Mucosa of gallbladder (tissue), 1 donor: Measurements from ENCODE around the gene TUBB2B. TPM values are rescaled to one million over a fixed set of nuclear protein-coding genes. Genes with fewer than 3 reads are reported as not detected.
A peak's percentile ranks its signal among the peaks of the same experiment; 100 is the strongest.
"Not testable (repeated sequence)": the region's sequence is repeated elsewhere in the genome, so short reads cannot be mapped to it uniquely, and the experiment has no call there.

ENCODE experiments used
- DNase-seq: peaks from one replicate; pipeline ENCODE4 v3.0.0-alpha.2; 2020; ENCODE audit warnings: low spot score
- total RNA-seq: library from RNA; stranded (reverse); gene quantifications from one replicate; pipeline ENCODE4 v1.2.1, GENCODE V29; 2021
- donor health status: DM: no; HTN: no; CAD: no.

TUBB2B gene
- total RNA-seq, 1 donor from 2014 or later = 24.5 TPM

DNA sequence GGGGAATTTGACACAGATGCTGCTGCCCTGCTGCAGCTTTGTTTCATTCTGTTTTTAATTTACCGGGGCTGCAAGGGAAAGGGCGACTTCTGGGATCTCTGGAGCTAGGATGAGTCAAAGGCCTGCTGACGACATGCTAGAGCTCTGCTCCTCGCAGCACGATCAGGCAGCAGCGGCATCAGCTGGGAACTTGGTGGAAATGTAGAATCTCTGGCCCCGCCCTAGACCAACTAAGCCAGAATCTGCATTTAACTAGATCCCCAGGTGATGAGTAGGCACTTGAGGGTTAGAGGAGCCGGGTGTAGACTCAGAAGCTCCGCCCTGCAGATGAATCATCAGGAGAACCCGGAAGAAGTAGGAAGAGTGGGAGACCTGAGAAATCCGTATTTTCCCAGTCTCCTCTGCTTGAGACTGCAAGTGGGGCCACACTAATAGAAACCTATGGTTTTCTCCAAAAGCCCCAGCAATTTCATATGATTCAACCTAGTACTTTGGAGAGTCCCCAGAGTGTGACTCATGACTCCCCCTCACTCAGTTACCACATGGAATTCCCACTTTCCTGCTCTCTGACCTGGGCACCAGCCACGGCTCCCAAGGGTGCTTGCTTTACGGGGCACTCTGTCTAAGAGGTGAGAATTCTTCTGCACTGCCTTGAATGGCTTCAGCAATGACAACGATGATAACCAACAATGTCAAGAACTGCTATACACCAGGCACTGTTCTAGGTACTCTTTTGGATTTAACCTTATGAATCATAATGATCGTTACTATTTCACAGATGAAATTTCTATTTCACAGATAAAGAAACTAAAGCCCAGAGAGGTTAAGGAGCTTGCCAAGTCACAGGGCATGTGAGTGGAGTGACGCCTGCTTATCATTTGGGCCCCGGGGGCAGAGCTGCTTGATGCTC is 18.1 kb downstream of the TUBB2B start:
- peak; percentile 65 for DNase-seq

DNA sequence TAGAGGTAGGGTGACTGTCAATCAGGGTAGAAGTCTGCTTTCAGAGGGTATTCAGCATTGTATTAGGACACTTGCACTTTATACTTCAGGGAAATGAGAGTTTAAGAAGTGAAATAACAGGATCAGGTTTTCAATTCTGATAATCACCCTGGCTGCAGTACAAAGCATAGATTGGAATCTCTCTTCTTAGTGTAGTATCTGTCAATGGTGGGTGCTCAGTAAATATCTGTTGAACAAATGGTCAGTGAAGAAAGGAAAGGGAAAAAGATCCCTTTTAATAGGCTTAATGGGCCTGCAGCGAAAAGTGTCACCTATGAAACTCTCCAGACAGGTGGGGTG is 18.7 kb downstream of the TUBB2B start:
- DNase-seq = no peak

DNA sequence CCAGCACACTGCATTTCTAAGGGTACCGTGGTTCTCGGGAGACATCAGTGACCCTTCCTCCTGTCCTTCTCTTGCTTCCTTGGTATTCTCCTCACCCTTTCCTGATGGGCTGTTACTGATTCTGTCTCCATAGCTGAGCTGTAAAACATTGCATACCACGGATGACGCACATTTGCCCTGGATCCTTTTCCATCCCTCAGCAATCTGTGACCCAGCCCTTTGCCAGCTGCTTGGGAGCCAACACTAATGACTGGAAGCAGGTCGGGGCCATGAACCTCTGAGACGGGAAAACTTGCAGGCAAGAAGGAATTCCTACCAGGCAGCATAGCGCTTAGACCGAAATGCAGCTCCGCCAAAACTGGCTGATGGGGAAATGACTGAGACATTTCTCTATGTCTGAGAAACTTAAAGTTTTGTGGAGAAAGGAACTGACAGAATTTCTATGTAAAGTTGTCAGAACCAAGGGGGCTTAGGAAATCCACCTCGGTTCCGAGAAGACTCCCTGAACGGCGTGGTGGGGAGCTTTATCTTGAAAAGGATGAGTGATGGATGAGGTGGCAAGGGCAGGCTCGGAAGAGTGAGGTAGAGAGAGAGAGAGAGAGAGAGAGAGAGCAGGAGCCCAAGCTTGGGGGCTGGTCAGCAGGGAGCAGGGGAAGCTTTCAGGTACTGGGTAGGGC is 19.2 kb downstream of the TUBB2B start:
- DNase-seq = peak; percentile 47

DNA sequence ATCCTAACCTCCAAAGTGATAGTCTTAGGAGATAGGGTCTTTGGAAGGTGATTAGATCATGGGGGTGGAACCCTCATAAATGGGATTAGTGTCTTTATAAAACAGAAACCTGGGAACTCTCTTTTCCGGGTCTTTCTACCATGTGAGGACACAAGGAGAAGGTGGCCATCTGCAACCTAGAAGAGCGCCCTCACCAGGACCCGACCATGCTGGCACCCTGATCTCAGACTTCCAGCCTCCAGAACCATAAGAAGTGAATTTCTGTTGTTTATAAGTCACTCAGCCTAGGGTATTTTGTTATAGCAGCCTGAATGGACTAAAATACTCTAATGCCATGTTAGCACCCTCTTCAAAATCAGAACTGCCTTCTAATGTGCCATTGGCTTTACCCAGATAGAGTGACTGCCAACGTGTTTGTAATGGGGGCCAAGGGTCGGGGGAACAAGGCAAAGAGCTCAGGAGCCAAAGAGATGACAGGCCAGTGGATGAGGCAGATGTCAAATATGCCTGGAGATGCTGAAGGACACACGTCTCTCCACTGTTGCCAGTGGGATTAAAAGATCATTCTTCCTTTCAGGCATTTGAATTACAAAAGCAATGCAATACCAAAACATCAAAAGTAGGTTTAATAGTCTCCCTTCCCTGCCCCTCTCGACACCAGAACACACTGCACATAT is 21.0 kb downstream of the TUBB2B start:
- no peak for DNase-seq

DNA sequence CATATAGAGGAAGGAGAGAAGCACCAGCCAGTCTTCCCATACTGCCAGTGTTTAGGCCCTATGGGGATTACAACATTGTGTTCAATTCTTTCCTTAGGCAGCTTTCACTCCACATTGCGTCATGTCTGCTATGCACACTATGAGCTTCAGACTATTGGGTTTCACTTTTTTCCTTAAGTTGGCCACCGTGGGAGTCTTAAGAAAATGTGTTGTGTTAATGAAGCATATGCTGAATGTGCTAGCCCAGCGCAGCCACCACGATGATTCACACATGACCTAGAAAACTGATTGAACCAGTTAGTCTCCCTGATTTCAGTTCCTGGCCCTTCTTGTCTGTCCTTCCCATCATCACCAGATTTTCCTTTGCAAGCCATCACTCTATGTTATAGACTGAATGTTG is 21.5 kb downstream of the TUBB2B start:
- no peak for DNase-seq

DNA sequence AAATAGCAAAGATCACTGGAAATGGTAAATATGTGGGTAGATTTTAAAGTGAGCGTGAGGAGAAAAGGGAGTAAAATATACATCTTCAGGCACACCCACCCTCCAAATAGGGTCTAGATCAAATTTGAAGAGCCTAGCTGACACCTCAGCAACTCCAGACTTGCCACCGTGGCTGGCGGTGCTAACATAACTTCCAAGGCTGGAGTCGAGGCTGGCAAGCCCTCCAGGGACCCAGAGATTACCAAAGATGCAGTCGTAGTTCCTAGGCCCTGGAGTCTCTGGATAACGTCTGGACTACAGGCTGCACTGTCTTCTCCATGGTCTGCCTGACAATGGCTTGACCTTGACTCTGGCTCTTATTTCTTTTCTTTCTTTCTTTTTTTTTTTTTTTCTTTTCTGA is 22.5 kb downstream of the TUBB2B start:
- no peak for DNase-seq

DNA sequence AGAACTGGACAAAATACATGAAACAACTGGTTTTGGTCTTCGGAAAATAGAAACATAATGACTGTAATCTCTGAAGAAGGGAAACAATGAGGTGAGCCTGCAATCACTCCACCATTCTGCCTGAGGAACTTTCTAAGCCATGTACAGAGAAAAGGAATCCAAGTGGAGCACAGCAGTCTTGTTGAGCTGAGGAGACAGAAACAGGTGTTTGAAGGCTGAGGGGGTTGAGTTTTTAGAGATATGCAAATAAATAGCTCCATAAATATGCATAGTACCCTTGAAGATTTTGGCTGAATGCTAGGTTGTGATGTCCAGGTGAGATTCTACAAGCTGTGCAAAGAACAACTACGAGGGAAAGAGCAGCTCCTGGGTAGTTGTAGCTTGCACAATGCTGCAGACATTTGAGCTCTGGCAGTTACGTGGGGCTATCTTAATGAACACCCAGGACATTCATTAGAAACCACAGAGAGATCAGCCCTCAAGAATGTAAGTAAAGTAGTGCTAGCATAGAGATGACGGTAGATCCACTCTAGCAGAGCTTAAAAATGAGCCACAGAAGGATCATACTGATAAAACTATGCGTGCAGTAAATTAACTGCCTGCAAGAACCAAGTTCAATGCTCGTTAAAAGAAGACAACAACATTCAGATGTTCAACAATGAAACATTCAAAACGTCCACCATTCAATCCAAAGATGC is 24.3 kb downstream of the TUBB2B start:
- no peak for DNase-seq

DNA sequence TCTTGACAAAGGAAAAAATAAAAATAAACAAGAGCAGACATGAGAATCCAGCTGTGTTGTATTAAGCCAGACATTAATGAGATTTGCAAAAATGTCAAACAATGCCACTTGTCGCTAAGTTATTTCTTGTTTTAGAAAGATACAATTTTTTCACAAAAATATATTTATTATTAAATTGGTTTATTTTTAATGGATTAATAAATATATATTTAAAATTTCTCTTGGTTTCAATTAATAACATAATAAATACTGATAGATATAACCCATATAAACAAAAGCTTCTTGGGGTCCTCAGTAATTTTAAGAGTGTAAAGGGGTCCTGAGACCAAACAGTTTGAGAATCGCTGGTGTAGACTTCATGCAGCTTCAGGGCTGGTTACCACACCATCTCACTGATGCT is 26.1 kb downstream of the TUBB2B start:
- no peak for DNase-seq

DNA sequence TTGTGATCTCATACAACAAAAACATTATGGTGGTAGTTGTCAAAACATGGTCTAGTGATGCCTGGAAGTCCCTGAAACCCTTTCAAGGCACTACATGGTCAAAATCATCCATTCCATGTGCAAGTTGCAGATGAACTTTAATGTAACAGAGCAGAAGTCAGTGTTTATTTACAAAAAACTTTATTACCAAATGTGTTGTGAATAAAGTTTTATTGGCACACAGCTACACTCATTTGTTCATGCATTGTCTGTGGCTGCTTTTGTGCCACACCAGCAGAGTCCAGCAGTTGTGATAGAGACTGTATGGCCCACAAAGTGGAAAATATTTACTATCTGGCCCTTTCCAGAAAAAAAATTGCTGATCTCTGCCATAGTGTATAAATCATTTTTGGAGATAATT is 26.8 kb downstream of the TUBB2B start:
- no peak for DNase-seq

DNA sequence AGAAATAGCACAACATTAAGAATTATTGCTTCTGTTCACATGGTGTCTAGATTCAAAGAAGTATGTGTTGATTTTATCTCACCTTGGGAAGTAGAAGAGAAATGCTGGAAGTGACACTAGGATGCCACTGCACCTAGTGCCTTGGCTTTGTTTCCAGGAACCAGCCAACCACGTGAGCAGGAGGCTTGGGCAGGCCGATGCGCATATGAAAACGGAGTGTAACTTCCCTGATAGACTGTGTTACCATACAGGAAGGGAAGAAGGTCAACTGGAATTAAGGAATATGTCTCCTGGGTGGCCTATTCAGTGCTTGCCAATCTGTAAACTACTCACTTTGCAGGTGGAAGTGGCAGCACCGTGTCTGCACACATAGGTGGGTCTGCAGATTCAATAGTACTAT is 28.1 kb downstream of the TUBB2B start:
- DNase-seq = no peak

DNA sequence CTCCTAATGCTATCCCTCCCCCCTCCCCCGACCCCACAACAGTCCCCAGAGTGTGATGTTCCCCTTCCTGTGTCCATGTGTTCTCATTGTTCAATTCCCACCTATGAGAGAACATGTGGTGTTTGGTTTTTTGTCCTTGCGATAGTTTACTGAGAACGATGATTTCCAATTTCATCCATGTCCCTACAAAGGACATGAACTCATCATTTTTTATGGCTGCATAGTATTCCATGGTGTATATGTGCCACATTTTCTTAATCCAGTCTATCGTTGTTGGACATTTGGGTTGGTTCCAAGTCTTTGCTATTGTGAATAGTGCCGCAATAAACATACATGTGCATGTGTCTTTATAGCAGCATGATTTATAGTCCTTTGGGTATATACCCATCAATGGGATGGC is 29.7 kb downstream of the TUBB2B start:
- not testable (repeated sequence) for DNase-seq

DNA sequence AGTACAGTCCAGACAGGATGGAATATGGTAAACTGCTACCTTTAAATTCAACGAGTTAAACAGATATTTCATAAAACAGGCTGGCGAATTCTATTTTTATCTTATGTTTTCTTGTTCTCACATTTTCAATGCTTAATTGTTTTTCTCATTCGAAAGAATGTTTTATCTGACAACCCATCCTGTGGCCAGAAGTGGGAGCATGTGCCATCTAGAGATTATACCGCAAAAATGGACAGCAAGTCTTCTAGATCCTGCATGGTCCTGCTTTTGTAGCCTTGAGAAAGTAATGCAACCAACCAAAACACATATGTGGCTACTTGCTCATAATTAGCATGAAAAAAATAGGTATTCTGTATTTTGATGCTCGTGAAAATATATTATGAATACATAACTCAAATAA is 30.7 kb downstream of the TUBB2B start:
- DNase-seq = no peak

DNA sequence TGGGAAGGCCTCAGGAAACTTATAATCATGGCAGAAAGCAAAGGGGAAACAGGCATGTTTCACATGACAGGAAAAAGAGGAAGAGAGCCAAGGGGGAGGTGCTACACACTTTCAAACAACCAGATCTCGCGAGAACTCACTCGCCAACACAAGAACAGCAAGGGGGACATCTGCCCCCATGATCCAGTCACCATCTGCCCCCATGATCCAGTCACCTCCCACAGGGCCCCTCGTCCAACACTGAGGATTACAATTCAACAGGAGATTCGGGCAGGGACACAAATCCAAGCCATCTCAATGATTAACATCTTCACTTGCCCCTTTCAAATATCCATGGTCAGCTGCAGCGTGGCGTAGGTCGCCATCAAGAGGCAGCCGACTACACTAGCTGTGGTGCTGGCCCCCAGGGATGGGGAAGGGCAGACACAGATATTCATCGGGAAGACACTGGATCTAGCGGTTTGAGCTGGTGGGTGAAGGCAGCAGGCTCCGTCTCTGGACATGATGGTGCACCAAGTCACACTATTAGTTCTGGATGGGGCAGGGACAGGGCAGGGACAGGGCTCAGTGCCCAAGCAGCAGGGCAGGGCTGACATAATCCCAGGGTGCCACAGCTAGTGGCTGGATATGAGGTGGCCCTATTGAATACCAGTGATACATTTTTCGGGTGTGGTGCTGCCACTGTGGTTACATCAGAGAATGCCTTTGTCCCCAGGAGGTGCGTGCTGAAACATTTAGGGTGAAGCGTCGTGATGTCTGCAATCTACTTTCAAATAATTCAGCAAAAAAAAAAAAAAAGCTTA is 31.6 kb downstream of the TUBB2B start:
- no peak for DNase-seq

DNA sequence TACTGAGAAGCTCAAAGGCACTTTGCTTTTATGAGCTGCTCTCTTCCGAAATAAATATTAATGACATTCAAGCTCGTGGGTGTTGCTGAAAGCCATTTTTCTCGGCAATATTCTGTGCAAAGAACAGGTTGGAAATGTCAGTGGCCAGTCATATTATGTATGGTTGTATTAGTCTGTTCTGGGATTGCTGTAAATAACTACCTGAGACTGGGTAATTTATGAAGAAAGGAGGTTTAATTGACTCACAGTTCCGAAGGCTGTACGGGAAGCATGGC is 32.1 kb downstream of the TUBB2B start:
- DNase-seq = no peak

DNA sequence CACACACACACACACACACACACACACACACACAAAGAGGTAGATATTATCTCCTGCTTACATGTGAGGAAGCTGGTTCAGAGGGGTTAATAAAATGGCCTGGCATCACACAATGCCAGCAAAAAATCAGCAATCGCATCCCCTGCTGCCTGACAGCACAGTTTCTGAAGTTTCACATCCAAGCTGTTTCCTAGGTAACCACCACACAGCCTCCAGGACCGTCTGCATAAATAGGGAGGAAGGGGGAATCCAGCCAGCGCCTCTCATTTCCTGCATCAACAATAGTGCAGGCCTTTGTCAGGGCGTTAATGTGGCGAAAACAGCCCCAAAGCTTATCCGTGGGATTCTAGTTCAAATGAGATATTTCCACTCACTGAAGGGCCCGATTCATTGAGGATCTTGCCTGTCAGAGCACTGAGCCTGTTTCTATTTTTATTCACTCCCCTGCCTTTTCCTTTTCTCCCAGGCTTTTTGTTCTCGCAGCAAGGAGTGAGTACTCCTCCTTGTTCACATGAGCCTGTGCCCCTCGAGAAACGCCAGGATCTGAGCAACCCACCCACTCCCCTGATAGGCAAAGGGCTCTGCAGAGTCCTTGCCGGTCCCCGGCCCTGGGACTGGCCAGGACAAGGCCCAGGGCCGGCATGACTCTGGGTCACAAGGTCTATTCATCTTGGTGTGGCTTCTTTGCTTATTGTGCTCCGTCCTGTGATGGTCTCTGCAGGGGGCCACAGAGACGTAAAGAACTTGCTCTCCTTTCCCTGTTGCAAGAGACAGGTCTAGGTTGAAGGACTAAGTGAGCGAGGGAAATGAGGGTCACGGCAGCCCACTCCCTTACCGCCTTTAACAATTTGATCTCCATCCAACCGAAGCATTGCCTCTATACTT is 32.7 kb downstream of the TUBB2B start:
- DNase-seq = no peak

DNA sequence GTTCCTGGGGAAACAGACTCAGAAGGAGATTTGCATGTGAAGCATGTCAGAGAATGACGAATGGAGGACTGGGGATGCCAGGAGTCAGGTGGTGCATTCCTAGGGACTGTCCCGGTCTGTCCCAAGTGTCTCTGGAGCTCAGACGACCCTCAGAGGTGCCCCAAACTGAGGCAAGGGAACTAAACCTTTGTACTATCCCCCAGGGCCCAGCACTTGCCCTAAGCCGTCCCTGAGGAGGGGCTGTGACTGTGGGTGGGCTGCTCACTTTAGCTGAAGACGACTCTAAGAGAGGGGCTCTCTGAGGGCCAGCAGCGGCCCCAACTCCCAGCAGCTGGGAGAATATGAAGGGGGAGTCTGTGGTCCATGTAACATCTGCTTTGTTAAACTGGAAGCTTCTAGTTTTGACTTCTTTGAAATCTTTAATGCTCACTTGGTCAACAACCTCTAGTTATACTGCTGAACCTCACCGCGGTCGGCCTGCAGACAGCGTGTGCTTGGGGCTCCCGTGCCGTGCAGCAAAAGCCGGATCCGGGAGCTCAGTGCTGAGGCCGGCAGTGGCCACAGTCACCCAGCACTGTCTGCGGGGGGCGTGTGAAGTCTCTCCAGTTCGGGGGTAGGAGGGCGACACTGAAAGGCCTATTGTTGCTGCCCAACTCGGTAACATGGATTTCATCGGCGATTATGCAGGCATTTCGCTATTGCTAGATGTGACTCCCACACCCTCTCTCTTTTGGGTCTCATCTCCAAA is 34.2 kb downstream of the TUBB2B start:
- no peak for DNase-seq

DNA sequence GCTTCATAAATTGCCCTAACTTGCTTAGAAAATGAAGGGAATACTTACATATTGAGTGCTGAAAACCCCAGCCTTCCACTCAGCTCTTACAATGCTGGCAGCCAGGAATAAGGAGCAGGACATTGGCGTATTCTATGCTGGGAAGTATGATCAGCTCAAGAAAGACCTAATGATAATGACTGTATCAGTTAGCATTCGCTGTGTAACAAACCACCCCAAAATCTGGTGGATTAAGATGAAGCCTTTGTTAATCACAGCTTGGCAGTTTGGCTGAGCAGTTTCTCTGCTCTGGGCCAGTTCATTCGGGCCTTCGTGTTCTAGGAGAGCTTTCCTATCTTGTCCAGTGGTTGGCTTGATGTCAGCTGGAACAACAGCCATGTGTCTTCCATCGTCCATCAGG is 36.7 kb downstream of the TUBB2B start:
- no peak for DNase-seq

DNA sequence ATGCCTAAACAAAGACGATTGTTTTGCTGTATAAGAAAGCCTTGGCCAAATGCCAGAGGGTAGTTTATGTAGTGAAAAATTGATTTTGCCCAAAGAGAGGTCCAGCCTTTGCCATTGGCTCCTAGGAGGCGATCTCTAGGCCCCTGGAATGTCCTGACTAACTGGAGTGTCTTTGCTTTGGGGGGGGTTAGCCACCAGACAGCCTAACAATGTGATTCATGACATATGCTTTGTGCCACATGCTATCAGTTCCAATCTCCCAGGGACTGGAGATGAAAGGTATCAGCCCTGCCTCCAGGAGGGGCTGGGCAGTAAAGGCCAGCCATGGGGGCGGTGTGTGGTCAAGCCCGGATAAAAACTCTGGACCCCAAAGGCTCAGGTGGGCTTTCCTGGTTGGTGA is 37.4 kb downstream of the TUBB2B start:
- no peak for DNase-seq

DNA sequence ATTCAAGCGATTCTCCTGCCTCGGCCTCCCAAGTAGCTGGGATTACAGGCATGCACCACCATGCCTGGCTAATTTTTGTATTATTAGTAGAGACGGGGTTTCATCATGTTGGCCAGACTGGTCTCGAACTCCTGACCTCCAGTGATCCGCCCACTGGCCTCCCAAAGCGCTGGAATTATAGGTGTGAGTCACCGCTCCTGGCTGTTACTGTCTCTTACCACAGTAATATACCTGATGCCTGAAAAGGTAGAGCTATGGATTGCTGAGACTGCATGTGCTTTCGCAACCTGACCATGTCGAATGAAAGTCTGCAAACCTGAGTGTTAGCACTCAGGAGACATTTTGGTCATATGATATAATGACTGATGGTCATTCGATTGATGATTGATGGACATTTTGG is 38.3 kb downstream of the TUBB2B start:
- not testable (repeated sequence) for DNase-seq

DNA sequence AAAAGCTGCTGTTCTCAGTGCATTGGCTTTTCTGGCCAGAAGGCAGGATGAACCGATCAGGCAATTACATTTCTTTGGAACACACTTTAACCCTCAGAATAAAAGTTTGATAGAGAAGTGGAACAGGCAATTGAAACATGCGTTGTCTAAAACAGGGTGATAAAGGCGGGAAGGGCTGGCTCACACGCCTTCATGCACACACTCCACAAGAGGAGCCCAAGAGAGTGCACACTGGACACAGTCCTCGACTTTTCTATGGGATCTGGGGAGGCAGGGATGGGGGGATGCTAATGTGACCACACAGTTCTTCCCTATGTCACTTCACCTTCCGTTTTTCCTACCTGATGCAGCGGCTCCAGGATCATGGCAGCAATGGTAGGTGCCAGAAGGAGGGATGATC is 39.2 kb downstream of the TUBB2B start:
- no peak for DNase-seq
